ENCODE data around the gene EMILIN1.

GRCh38 chr2:27128668-27129571, 50.5 kb downstream of the EMILIN1 start:
- TF ChIP-seq CTCF (IDR thresholded peaks at IDR 0.05), result no peak
- no peak for TF ChIP-seq POLR2A (IDR thresholded peaks at IDR 0.05)
